ENCODE measurements around the gene CDK11A.

Gene CDK11A

GRCh38 chr1:1724035-1724864 is at the start of gene CDK11A:
Gene CDK11A, minus strand, starts transcription at chr1:1724357. Its CDS starts 1,539 bp downstream, at chr1:1722818.
- peak; percentile 76 to 89 for DNase-seq

GRCh38 chr1:1773874-1774273 is 49.7 kb upstream of the CDK11A start:
- DNase-seq: no peak

- no peak for DNase-seq
These were observed 46.9 kb upstream of the CDK11A start for GRCh38 chr1:1771096-1771495.

GRCh38 chr1:1770102-1770501 is 45.9 kb upstream of the CDK11A start:
- no peak for DNase-seq

- DNase-seq: no peak
These were observed 44.3 kb upstream of the CDK11A start for GRCh38 chr1:1768249-1768992.

DNA sequence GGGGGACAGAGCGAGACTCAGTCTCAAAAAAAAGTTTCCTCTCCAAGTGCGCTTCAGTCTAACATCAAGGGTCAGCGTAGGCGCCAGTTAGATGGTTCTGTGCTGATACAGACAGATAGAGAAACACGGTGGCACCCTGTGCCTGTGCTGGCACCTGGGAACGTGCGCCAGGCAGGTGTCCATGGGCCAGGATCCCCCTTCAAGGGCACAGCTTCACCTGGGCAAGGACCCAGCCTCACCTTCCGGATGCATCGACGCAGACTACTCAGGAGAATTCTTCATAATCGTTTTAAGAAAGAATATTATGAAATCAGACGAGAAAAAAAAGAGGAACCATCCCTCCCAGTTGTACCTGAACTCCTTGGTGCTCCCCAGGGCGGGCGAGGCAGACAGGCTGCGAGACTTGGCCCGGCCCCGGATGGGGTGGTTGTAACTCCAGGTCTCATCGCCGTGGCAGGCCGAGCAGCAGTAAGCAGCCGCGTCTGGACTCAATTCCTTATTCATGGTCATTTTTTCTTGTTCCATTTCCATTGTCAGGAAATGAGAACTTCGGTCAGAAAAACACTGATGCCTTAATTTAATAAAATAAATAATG is 40.8 kb upstream of the CDK11A start:
- no peak for DNase-seq

DNA sequence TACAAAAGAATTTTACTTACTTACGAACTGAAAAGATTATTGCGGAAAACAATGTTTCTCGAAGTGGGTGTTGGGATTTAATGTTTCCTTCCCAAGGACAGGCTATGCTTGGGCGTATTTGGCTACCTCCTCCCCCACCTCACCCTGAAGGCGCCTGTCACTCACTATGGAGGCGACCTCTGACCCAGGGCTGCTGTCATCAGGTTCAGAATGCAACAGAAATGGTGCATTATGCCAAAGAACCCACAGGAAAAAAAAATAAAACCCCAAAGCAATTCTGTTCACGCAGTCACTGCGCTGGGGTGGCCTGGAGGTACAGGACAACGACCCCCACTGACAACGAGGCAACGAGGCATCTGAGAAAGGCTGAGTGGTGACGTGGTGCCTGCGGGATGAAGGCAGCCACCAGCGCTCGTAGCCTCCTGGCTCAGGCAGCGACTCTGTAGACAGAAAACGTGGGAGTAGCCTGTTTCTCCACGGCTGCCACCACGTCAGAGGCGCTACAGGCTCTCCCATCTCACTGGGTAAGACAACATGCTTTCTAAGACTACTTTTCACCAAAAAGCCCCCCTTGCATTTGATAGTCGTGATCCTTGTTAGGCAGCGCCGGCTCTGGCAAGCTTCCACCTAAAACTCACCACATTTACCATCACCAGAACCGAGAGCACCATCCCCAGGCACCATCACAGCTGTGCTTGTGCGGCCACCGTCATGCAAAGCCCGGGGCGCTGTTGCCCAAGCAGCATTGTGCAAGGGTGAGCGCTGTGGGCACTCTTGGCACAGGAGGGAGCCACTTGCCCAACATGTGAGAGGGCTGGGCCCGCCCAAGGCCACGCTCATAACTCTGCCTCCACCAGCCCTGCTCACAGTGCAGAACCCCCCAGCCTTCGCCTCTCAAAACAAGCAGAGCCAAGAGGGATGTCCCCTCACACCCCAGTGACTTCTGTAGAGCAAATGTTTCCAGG is 39.8 kb upstream of the CDK11A start:
- DNase-seq: no peak

DNA sequence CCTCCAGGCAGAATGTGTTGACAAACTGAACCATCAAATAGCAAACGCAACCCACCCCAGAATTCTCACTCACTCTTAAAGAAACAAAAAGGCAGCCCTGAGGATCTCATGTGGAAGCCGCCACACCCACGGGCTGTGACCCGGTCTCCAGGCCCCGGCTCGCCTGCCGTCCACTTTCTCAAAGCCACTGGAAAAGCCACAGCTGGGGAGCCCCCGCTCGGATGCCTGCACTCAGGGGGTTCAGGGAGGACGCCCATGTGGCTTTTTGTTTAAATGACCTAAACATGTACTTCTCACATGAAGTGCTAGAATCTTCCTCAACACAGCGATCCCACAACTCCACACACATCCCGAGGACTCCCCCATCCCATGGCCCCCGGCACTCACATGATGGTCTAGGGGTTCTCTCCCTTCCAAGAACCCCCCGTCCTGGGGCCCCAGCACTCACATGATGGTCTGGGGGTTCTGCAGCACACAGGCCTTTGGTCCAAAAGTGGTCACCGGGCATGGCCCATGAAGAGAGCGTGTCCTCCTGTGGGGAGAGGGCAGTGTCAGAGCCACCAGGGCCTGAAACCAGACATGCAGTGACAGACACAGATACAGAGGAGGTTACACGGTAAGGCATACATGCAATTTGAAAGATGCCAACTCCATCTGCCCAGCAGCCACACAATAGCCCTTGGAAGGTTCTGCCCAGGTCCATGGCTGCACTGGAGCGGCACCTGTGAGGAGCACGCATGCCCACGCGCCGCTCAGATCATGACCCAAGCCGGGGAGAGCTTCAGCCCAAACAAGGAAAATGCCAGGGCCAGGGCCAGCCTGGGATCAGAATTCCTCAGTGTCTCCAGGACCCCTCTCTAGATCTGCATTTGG is 37.6 kb upstream of the CDK11A start:
- no peak for DNase-seq

DNA sequence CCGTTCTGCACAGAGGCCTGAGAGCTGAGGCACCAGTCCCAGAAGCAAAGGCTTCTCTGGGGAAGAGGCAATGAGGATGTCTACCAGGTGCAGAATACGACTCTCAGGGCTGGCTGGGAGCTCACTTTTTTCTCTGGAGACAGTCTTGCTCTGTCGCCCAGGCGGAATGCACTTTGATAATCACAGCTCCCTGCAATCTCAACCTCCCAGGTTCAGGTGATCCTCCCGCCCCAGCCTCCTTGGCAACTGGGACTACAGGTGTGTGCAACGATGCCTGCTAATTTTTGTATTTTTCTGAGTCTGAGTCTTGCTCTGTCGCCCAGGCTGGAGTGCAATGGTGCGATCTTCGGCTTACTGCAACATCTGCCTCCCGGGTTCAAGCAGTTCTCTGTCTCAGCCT is 36.6 kb upstream of the CDK11A start:
- DNase-seq: no peak

DNA sequence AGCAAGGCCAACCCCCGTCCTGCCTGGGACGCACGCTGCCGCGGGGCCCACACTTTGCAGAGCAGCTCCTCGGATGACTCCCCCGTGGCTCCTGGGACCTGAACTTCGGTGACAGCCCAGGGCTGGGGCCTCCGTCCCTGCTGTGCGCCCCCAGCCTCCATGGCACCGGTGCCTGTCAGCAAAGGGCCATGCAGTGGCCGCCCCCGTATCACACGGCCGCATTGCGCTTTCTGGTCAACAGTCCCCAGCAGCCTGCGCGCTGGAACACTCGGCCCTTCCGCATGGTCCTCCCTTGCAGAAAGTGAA is 36.1 kb upstream of the CDK11A start:
- no peak for DNase-seq

GRCh38 chr1:1759456-1760344 is 35.5 kb upstream of the CDK11A start:
- DNase-seq: no peak

DNA sequence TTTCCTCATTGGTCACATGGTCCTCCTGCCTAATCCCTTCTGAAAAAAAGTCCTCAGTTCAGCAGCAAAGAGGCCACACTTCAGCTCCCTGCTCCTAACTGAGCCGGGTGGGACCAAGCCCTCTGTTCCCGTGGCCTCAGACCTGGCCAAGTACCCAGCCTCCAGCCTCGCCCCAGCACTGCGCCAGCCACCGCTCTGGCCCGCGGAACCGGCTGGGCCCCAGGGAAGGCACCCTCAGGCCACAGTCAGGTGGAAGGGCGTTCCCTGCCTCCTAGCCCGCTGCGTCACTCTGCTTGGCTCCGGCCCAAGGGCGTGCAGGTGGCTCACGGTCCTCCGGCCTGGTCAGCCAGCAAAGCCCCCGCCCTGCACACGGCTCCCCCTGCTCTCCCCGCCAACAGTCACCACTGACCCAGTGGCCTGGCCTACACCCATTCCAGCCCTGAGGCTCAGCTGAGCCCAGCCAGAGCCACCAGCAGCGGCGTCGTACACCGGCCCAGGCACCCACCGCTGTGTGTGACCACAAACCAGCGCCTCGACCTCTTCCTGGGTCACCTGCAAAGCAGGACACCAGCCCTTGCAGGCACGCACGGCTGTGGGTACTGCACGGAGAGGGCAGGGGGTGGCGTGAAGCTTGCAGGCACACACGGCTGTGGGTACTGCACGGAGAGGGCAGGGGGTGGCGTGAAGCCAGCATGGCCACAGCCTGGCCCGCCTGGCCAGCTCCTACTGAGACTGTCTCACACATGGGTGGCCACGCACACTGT is 34.7 kb upstream of the CDK11A start:
- DNase-seq: no peak

- no peak for DNase-seq
These were observed 34.0 kb upstream of the CDK11A start for GRCh38 chr1:1758059-1758621.

GRCh38 chr1:1757422-1758058 is 33.4 kb upstream of the CDK11A start:
- DNase-seq: no peak

DNA sequence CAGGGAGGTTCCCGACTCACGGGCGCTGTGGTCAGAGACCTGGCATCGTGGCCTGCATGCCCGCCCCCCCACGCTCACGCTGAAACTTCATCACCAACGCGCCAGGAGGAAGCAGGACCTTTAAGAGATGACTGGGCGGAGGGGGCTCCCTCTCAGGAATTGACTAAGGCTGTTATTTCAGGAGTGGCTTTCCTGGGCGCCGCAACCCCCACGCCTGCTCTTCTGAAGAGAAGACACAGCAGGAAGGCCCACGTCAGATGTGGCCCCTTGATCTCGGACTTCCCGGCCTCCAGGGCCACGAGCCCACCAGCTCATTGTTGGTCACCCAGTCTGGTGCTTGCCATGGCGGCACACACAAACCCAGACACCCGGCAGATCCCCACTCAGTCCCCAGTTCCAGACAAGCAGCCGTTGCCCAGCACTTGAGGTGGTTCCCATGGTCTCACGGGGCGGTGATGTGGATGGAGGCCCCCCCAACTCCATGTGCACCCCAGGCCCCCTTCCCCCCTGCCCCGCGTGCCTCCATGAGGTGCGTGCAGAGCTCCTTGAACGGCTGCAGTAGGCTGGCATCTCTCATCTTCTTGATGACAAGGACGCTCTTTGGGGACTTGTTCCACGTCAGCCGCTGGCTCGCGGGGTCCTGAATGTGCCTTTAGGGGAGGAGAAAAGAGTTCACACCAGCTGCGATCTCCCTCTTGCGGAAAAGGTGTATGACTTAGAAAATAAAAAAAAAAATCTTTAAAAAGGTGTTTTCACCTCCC is 32.7 kb upstream of the CDK11A start:
- DNase-seq: no peak

- DNase-seq: no peak
These were observed 31.7 kb upstream of the CDK11A start for GRCh38 chr1:1755852-1756251.

DNA sequence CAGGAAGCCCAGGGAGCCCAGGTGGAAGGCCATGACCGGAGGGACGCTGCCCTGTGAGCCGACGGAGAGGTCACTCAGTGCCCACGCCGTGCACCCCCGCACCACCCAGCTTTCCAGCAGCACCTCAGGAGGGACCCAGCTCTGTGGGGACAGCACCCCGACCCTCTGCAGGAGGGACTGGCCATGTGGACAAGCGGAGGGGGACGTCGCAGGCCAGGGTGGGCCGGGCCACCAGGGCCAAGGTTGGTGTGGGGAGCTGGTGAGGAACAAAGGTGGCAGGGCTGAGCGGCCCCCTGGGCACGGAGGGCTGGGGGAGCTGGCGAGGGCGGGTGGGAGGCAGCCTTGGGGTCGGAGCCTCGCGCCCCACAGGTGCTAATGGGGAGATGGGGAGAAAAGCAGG is 31.3 kb upstream of the CDK11A start:
- DNase-seq: no peak

All from cerebellar nuclear complex (tissue), 1 donor.